SK-N-SH (cell line): ENCODE measurements around the gene INO80C.

ENCODE experiments used
- CTCF ChIP-seq: fragments of 200-600 bp; sonication (generic); IDR thresholded peaks from 2 replicates; pipeline ENCODE4 v1.6.1; 2017; ENCODE audit warnings: antibody characterized with exemption, mild to moderate bottlenecking, moderate library complexity
- EP300 ChIP-seq, 2 experiments: IDR thresholded peaks; 2 replicates each; pipeline versions ENCODE4 v1.4.0 to v1.6.1; 2012; ENCODE audit warnings: borderline replicate concordance in 1 of 2, low read depth in 1 of 2, low read length in 1 of 2
- EZH2phosphoT487 ChIP-seq: fragments of 200-600 bp; sonication (generic); IDR thresholded peaks from 2 replicates; pipeline ENCODE4 v1.6.1; 2017; ENCODE audit warnings: low read depth, mixed run types, mild to moderate bottlenecking, antibody characterized with exemption, moderate library complexity, borderline replicate concordance
- FOSL2 ChIP-seq: IDR thresholded peaks from 2 replicates; pipeline ENCODE4 v1.4.0; 2012; ENCODE audit warnings: low read depth, mild to moderate bottlenecking, moderate library complexity, borderline replicate concordance
- JUND ChIP-seq: IDR thresholded peaks from 2 replicates; pipeline ENCODE4 v1.4.0; 2012
- MAX ChIP-seq: IDR thresholded peaks from 2 replicates; pipeline ENCODE4 v1.4.0; 2012; ENCODE audit warnings: low read depth
- NRF1 ChIP-seq: IDR thresholded peaks from 2 replicates; pipeline ENCODE4 v1.6.1; 2012; ENCODE audit warnings: low read depth, mild to moderate bottlenecking, low read length
- PBX3 ChIP-seq: IDR thresholded peaks from 2 replicates; pipeline ENCODE4; 2012
- POLR2AphosphoS5 ChIP-seq: IDR thresholded peaks from 2 replicates; pipeline ENCODE4 v1.6.1; 2012; ENCODE audit warnings: low read depth, low read length
- REST ChIP-seq: IDR thresholded peaks from 2 replicates; pipeline ENCODE4 v1.6.1; 2012; ENCODE audit warnings: mild to moderate bottlenecking, low read depth, low read length, moderate library complexity
- TAF1 ChIP-seq: IDR thresholded peaks from 2 replicates; pipeline ENCODE4 v1.6.1; 2012; ENCODE audit warnings: low read depth, mild to moderate bottlenecking, low read length, moderate library complexity, borderline replicate concordance
- TCF12 ChIP-seq: IDR thresholded peaks from 2 replicates; pipeline ENCODE4 v1.4.0; 2012
- USF2 ChIP-seq: fragments of 150-350 bp; IDR thresholded peaks from 2 replicates; pipeline ENCODE4 v1.6.1; 2017; ENCODE audit warnings: antibody characterized with exemption, low read length, low read depth, borderline replicate concordance
- ZBTB33 ChIP-seq: IDR thresholded peaks from 2 replicates; pipeline ENCODE4 v1.4.0; 2012; ENCODE audit warnings: low read depth, borderline replicate concordance

GRCh38 chr18:35467624-35468016, 30.1 kb downstream of the INO80C start:
- no peak for TF ChIP-seq EP300 (IDR thresholded peaks at IDR 0.05; ENCODE audit: borderline replicate concordance in 1 of 2, low read depth in 1 of 2, low read length in 1 of 2)
- TF ChIP-seq REST, result no peak
- no peak for TF ChIP-seq JUND
- no peak for TF ChIP-seq CTCF
- no peak for TF ChIP-seq POLR2AphosphoS5
- TF ChIP-seq TAF1, result no peak
- TF ChIP-seq ZBTB33, result no peak
- TF ChIP-seq NRF1, result no peak
- TF ChIP-seq EZH2phosphoT487, result no peak
- no peak for TF ChIP-seq PBX3
- TF ChIP-seq USF2, result no peak
- no peak for TF ChIP-seq TCF12
- TF ChIP-seq FOSL2, result no peak
- TF ChIP-seq MAX, result no peak
